T-helper 2 cell treated with Interferon-gamma antibody and Interleukin-4, amounts not matched to agents 100 ng/mL and 5 ng/mL, for 36 hours (primary cell): ENCODE data around the gene ERCC2. TPM values are rescaled to one million over a fixed set of nuclear protein-coding genes. Genes with fewer than 3 reads are reported as not detected.

ENCODE experiments used
- intact Hi-C: fragments of 100-400 bp; cut with micrococcal nuclease; formaldehyde crosslinking; loops from one replicate; pipeline ENCODE4 v1.15.1; 2023
- total RNA-seq: library from RNA; stranded (reverse); gene quantifications from 2 replicates; pipeline ENCODE4 v1.2.3, GENCODE V29; 2022

ERCC2 gene
- total RNA-seq, 1 donor from 2014 or later, result 24.0 TPM

DNA sequence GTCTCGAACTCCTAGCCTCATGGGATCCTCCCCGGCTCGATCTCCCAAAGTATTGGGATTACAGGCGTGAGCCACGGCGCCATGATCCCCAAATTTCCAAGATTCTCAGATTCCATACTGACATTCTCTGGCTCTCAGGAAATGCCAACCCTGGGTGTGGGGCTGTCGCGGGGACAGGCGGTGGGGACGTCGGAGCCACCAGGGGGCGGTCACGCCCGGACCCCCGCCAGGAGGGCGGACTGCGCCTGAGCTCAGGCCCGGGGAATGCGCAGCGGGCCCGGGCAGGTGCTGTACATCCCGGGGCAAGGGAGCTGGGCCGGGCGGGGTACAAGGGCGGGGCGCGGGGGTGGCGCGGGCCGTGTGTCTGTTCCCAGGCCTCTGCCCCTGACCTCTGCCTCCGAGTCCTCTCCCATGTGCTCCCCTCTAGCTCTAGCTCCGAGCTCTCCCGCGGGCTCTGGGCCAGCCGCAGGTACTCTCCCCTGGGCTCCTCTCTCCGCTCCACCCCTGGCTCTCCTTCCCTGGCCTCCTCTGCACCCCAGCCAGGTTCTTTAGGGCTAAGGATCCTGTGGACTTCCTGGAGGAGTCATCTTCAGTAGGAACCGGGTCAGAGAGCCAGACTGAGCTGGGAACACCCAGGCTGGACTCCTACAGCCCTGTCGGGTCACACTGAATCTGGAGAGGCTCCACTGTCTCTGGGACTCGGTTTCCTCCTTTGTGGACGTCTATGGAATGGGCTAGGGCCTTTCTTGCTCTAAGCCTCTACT lies 32.1 kb upstream of the ERCC2 start:
- intact Hi-C loops, result loop anchor here (10.0 kb wide), 1 partner anchor 242 kb away; no protein-coding TSS in a partner anchor

GRCh38 chr19:45401815-45402214 lies 31.4 kb upstream of the ERCC2 start:
- intact Hi-C loops, result loop anchor here (10.0 kb wide), 1 partner anchor 243 kb away; no protein-coding TSS in a partner anchor

- intact Hi-C loops, result loop anchor here (10.0 kb wide), 1 partner anchor 245 kb away; no protein-coding TSS in a partner anchor
Observed at GRCh38 chr19:45400192-45400591, 29.8 kb upstream of the ERCC2 start.

- intact Hi-C loops, result no loop called here
Observed at GRCh38 chr19:45395821-45396617, 25.6 kb upstream of the ERCC2 start.

DNA sequence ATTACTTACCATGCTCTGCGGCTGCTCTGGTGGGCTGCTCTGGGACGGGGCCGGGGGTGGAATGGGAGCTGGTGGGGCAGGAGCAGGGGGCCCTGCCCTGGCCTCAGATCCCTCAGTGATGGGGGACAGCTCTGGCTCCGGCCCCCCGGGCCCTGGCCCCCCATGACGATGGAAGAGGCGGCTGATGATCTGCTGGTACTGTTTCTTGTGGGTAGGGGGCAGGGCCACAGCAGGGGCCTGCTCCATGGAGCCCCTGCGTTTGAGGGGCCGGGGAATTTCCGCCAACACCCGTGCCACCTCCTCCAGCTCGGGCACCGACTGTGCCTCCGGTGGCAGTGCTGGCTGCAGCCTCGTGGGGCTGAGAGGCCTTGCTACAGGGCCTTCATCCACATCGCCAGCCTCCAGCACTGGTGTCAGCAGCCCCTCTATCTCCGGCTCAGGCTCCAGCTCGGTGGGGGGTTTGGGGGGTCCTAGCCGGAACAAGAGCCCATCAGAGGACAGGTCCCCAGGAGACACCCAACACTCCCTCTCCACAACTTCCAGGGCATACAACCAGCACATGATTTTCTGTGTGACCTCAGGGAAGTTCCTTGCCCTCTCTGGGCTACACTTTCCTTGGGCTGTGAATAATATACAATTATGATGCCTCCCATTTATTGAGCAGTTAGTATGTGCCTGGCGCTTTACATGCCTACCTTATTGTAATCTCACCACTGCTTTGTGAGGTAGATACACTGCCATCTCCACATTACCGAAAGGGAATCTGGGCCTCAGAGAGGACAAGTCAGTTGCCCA lies 21.7 kb upstream of the ERCC2 start:
- intact Hi-C loops, result no loop called here

- intact Hi-C loops, result no loop called here
Observed at GRCh38 chr19:45391346-45391745, 21.0 kb upstream of the ERCC2 start.

- intact Hi-C loops, result no loop called here
Observed at GRCh38 chr19:45385392-45386221, 15.2 kb upstream of the ERCC2 start.

- intact Hi-C loops, result no loop called here
Observed at GRCh38 chr19:45382426-45382825, 12.1 kb upstream of the ERCC2 start.

GRCh38 chr19:45380107-45380506 lies 9.7 kb upstream of the ERCC2 start:
- intact Hi-C loops, result no loop called here

DNA sequence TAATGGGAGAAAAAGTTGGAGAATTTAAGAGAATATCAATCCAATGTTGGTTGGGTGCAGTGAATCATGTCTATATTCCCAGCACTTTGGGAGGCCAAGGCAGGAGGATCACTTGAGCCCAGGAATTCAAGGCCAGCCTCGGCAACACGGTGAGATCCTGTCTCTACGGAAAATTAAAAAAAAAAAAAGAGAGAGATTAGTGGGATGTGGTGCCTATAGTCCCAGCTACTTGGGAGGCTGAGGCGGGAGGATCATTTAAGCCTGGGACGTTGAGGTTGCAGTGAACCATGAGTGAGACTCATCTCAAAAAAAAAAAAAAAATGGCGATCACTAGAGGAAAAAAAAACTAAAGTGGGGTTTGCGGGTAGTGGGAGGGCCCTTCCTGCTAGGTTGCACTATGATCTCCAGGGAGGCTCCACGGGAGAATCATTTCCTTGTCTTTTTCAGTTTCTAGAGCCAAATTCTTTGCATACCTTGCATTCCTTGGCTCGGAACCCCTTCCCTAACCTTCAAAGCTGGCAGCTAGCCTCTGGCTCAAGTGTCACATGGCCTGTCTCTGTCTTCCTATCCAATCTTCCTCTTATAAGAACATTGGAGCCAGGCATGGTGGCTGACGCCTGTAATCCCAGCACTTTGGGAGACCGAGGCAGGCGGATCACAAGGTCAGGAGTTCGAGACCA lies 5.8 kb upstream of the ERCC2 start:
- intact Hi-C loops, result no loop called here

GRCh38 chr19:45368737-45369340 lies 1.5 kb downstream of the ERCC2 start:
- intact Hi-C loops, result no loop called here

GRCh38 chr19:45368127-45368526 lies 2.2 kb downstream of the ERCC2 start:
- intact Hi-C loops, result no loop called here

DNA sequence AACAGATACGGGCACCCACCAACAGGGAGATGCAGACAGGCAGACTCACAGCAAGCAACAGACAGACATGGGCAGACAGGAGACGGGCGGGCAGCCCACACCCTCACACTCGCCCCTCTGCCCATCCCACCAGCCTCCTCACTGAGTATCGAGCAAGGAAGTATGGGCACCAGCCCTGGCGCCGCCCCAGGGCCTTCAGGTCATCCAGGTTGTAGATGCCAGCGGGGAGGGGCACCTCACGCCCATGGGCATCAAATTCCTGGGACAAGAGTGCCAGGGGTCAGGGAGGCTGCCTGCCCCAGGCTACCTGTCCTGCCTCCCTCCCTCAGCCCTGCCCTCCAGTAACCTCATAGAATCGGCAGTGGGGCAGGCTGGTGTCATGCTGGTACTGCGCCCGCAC lies 5.7 kb downstream of the ERCC2 start:
- intact Hi-C loops, result no loop called here

DNA sequence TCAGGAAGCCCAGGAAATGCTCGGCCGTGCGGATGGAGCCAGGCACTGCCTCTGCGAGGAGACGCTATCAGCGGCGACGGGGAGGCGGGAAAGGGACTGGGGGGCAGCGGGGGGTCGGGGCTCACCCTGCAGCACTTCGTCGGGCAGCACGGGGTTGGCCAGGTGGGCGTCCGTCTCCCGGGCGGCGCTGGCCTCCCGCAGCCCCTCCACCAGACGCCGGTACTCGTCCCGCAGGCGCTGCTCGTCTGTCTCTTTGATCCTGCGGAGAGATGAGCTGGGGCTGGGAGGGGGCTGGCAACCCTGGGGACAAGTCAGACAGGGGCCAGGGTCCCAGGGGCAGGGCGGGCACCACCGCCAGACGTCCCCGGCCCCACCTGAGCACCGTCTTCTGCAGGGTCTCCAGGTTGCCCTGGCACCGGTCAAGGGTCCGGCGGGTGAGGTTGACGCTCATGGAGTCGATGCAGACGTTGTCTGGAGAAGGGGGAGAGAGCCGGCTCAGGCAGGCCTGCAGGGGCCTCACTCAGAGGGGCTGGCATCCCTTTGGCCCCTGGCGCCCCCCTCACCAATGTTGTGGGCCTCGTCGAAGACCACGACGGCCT lies 6.4 kb downstream of the ERCC2 start:
- intact Hi-C loops, result no loop called here

DNA sequence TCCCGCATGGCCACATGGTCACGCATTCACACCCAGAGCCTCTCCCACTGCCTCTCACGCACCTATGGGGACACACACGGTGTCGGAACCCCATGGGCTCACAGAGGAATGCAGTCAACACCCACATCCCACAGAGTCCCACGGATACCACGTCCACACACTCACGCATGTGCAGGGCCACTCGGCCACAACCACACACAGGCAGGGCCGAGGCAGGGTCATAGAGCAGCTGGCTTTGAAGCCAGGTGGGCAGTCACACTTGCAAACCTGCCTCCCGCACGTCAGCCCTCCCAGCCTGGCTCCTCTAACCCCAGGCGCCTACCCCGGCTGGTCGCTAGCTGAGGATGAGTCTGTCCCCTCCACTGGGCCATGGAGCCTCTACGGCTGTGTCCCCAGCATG lies 8.1 kb downstream of the ERCC2 start:
- intact Hi-C loops, result no loop called here

GRCh38 chr19:45361608-45362007 lies 8.8 kb downstream of the ERCC2 start:
- intact Hi-C loops, result no loop called here

GRCh38 chr19:45358213-45358792 lies 12.1 kb downstream of the ERCC2 start:
- intact Hi-C loops, result no loop called here

- intact Hi-C loops, result no loop called here
Observed at GRCh38 chr19:45357445-45357783, 13.0 kb downstream of the ERCC2 start.
